AG08396 (cell line): ENCODE data around the gene OLFM4.
"Not testable (repeated sequence)": the region's sequence is repeated elsewhere in the genome, so short reads cannot be mapped to it uniquely, and the experiment has no call there.

Experiments used
- DNase-seq: peaks from one replicate; pipeline ENCODE4 v3.0.0; 2012; ENCODE audit warnings: low spot score, mixed read lengths

The OLFM4 gene

GRCh38 chr13:53028637-53029203, at the start of gene OLFM4:
TSS of gene OLFM4 (plus strand) at chr13:53028813. CDS start at chr13:53028837, 24 bp downstream.
- DNase-seq = no peak

GRCh38 chr13:52978989-52979388, 49.6 kb upstream of the OLFM4 start:
- no peak for DNase-seq

GRCh38 chr13:52980695-52981094, 47.9 kb upstream of the OLFM4 start:
- no peak for DNase-seq

- DNase-seq = no peak
These were observed 44.8 kb upstream of the OLFM4 start for GRCh38 chr13:52983836-52984235.

GRCh38 chr13:52984881-52985363, 43.7 kb upstream of the OLFM4 start:
- no peak for DNase-seq

GRCh38 chr13:52991344-52992020, 37.1 kb upstream of the OLFM4 start:
- DNase-seq = no peak

GRCh38 chr13:52992110-52992509, 36.5 kb upstream of the OLFM4 start:
- no peak for DNase-seq

- DNase-seq = no peak
These were observed 34.6 kb upstream of the OLFM4 start for GRCh38 chr13:52994051-52994450.

- no peak for DNase-seq
These were observed 33.7 kb upstream of the OLFM4 start for GRCh38 chr13:52994865-52995264.

- no peak for DNase-seq
These were observed 32.7 kb upstream of the OLFM4 start for GRCh38 chr13:52995946-52996345.

GRCh38 chr13:52997951-52998876, 30.4 kb upstream of the OLFM4 start:
- no peak for DNase-seq

GRCh38 chr13:52999093-52999696, 29.4 kb upstream of the OLFM4 start:
- DNase-seq = no peak

- DNase-seq = no peak
These were observed 27.0 kb upstream of the OLFM4 start for GRCh38 chr13:53001444-53002225.

GRCh38 chr13:53004573-53004972, 24.0 kb upstream of the OLFM4 start:
- DNase-seq = no peak

- no peak for DNase-seq
These were observed 23.0 kb upstream of the OLFM4 start for GRCh38 chr13:53005626-53006025.

GRCh38 chr13:53007872-53008271, 20.7 kb upstream of the OLFM4 start:
- DNase-seq = no peak

- DNase-seq = no peak
These were observed 18.1 kb upstream of the OLFM4 start for GRCh38 chr13:53010374-53011105.

- DNase-seq = no peak
These were observed 15.9 kb upstream of the OLFM4 start for GRCh38 chr13:53012707-53013106.

GRCh38 chr13:53013113-53013512, 15.5 kb upstream of the OLFM4 start:
- DNase-seq = no peak

GRCh38 chr13:53014018-53014417, 14.6 kb upstream of the OLFM4 start:
- DNase-seq = not testable (repeated sequence)
